ENCODE measurements around the gene CDK13.

Gene CDK13

DNA sequence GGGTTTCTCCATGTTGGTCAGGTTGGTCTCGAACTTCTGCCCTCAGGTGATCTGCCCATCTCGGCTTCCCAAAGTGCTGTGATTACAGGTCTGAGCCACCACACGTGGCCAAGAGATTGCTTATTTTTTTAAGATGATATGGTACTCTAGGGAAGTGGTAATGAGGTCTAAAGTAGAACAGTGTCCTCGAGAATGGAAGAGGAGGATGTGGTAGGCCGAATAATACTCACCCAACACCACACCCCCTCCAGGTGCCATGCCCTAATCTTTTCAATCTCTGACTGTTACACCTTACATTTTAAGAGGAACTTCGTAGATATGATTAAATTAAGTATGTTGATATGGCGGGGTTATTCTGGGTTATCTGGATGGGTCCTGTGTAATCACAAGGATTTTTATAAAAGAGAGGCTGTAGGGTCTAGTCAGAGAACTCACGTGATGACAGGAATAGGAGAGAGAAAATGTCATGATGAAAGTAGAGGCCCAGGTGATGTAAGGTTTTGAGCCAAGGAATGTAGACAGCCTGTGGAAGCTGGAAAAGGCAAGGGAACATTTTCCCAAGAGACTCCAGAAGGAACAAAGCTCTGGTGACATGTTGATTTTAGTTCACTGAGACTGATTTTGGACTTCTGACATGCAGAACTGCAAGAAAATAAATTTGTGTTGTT lies 29.5 kb downstream of the CDK13 start:
- H3K27ac ChIP-seq, result no peak overlapping the region
- no peak for DNase-seq (ENCODE audit: low spot score)
- H3K4me3 ChIP-seq, result no peak overlapping the region
- TF ChIP-seq, protein P1, sequence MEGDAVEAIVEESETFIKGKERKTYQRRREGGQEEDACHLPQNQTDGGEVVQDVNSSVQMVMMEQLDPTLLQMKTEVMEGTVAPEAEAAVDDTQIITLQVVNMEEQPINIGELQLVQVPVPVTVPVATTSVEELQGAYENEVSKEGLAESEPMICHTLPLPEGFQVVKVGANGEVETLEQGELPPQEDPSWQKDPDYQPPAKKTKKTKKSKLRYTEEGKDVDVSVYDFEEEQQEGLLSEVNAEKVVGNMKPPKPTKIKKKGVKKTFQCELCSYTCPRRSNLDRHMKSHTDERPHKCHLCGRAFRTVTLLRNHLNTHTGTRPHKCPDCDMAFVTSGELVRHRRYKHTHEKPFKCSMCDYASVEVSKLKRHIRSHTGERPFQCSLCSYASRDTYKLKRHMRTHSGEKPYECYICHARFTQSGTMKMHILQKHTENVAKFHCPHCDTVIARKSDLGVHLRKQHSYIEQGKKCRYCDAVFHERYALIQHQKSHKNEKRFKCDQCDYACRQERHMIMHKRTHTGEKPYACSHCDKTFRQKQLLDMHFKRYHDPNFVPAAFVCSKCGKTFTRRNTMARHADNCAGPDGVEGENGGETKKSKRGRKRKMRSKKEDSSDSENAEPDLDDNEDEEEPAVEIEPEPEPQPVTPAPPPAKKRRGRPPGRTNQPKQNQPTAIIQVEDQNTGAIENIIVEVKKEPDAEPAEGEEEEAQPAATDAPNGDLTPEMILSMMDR (IDR thresholded peaks at IDR 0.05), result no peak

DNA sequence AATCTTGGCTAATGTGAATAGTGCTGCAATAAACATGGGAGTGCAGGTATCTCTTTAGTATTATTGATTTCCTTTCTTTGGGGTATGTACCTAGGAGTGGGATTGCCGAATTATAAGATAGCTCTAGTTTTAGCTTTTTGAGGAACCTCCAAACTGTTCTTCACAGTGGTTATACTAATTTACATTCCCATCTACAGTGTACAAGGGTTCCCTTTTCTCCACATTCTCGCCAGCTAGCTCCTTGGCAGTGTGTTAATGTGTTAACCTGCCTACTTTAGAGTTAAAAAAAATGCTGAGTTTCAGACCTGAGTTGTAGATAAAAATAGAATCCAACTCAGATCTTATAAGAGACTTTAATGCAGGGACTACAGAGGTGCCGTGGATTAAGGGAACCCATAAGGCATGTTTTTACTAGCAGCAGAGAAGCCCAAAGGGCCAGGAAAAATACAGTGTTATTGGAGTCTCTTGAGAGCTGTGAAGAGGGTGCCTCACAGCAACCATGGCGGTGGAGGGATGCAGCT lies 35.4 kb downstream of the CDK13 start:
- Histone ChIP-seq H3K27ac (no peak overlapping the region), H3K4me3 (no peak overlapping the region)
- TF ChIP-seq, protein P1 (IDR thresholded peaks at IDR 0.05), result no peak
- DNase-seq (ENCODE audit: low spot score), result no peak

DNA sequence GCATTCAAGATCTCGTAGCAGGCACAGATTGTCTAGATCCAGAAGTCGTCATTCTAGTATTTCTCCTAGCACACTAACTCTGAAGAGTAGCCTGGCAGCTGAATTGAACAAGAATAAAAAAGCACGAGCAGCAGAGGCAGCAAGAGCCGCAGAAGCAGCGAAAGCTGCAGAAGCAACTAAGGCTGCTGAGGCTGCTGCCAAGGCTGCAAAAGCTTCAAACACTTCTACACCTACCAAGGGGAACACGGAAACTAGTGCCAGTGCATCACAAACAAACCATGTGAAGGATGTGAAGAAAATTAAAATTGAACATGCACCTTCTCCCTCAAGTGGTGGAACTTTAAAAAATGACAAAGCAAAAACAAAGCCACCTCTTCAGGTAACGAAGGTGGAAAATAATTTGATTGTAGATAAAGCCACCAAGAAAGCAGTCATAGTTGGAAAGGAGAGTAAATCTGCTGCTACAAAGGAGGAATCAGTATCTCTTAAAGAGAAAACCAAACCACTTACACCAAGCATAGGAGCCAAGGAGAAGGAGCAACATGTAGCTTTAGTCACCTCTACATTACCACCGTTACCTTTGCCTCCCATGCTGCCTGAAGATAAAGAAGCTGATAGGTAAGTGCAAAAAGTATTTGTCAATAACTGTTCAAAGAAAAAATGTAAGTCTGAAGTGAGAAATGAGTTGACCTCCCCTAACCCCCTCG lies 37.7 kb downstream of the CDK13 start:
- TF ChIP-seq, protein P1 (IDR thresholded peaks at IDR 0.05), result no peak
- DNase-seq (ENCODE audit: low spot score), result no peak
- no peak overlapping the region for H3K27ac ChIP-seq
- H3K4me3 ChIP-seq, result no peak overlapping the region

DNA sequence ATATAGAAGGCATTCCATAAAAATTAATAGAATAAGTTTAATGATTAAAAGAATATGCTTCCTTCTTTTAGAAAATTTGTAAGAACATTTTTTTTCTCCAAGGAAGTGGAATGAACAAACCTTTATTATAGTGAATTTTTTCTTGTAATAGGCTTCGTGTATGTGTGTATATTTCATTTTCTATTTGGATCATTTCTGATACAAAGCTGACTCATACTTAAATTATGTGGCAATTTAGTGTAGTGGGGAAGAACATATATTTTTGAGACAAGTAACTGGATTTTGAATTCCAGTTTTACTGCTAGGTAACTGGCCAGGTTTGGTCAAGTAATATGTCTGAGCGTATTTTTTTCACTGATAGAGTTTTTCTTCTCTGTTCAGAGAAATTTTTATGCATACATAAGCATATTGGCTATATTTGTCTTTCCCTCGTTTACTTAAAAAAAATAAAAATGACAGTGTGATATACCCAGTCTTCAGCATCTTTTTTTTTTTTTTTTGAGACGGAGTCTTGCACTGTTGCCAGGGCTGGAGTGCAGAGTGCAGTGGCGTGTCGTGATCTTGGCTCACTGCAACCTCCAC lies 50.8 kb downstream of the CDK13 start:
- DNase-seq (ENCODE audit: low spot score), result no peak
- Histone ChIP-seq H3K27ac (no peak overlapping the region), H3K4me3 (no peak overlapping the region)
- TF ChIP-seq, protein P1 (IDR thresholded peaks at IDR 0.05), result no peak

DNA sequence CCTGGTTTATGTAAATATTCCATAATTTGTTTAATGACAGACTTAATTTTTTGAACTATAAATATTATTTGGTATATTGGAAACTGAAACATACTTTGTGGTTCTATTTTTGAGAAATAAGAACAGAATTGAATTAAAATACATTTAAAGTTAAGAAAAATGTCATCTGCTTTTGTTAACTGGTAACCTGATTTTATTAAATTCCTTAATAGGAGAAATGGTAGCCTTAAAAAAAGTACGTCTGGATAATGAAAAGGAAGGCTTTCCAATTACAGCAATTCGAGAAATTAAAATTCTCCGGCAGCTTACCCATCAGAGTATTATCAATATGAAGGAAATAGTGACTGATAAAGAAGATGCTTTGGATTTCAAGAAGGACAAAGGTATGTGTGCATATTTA lies 51.6 kb downstream of the CDK13 start:
- TF ChIP-seq, protein P1 (IDR thresholded peaks at IDR 0.05), result no peak
- Histone ChIP-seq H3K27ac (no peak overlapping the region), H3K4me3 (no peak overlapping the region)
- no peak for DNase-seq (ENCODE audit: low spot score)

DNA sequence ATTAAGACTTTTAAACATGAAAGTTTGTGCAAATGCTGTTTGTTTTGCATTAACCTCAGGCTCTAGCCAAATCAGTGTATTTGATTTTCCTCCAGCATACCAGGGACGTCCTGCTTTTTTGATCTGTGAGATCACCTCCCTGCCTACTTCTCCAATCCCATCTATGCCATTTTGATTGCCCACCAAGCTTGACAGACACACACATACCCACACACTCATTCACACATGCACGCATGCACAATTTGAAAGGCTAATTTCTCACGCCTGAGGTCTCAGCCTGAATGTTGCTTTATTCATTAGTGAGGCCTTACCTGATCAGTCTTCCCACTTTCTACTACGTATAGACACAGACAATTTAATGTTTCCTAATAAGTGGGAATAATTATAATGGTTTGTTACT lies 53.5 kb downstream of the CDK13 start:
- TF ChIP-seq, protein P1 (IDR thresholded peaks at IDR 0.05), result no peak
- Histone ChIP-seq H3K27ac (no peak overlapping the region), H3K4me3 (no peak overlapping the region)
- no peak for DNase-seq (ENCODE audit: low spot score)

Data from coronary artery (tissue), 2 donors.